HEK293 (cell line): ENCODE results near the gene ADAR.

Source experiments
- ZFP3 ChIP-seq: fragments of 450-650 bp; formaldehyde crosslinking; IDR thresholded peaks from 2 replicates; pipeline ENCODE4 v1.5.1; 2016; ENCODE audit warnings: low read depth, missing biosample characterization, missing genetic modification characterization
- ZNF529 ChIP-seq: fragments of 450-650 bp; formaldehyde crosslinking; IDR thresholded peaks from 2 replicates; pipeline ENCODE4 v1.5.1; 2017; ENCODE audit warnings: missing genetic modification characterization, missing biosample characterization; ENCODE audit not compliant: insufficient replicate concordance

DNA sequence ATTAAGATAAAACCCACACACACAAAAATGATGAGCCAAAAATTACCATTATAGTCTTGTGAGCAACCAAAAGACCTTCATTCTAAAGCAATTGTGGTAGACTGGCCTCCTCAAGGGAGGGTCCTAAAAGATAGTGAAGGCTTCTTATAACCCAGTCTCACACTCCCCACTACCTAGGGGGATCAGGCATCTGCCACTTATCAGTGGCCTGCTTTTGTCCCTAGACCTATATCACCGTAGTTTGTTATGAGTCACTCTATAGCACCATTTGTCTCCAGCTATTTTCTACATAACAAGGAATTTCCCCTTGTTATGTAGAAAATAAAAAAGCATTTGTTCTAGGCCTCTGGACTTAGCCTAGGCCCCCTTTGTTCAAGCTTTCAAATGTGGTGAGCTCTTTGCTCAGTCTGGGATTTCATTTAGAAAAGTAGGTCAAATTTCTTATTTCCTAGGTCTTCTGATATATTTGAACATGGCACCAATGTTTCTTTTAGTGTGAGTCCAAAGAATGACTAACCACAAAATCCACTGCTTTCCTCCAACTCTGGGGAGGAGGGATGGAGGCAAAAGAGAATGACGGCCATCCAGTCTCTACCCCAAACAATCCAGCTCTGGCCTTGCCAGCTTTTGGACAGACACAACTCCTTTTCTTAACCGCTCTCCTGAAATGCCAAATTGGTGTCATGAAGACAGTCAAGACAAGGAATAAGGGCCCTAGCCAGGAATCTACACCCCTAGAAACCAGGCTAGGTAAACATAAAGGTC is 8.9 kb downstream of the ADAR start:
- TF ChIP-seq ZFP3 (tag by site-specific recombination), result no peak
- no peak for TF ChIP-seq ZNF529 (tag by site-specific recombination)
